Stomach (tissue), 4 donors: ENCODE measurements around the gene FSCN2.

ENCODE experiments used
- POLR2A ChIP-seq, 4 donors: fragments of 450-650 bp; IDR thresholded peaks; one replicate each; pipeline ENCODE4 v1.6.1; 2016; ENCODE audit warnings: antibody characterized with exemption in 4 of 4, control low read depth in 2 of 4, mild to moderate bottlenecking in 1 of 4, moderate library complexity in 1 of 4
- POLR2AphosphoS5 ChIP-seq, 3 donors: sonication (generic); formaldehyde crosslinking; IDR thresholded peaks; one replicate each; pipeline ENCODE4 v1.6.1; 2016; ENCODE audit warnings: antibody characterized with exemption in 3 of 3

GRCh38 chr17:81556175-81556691 is 28.1 kb downstream of the FSCN2 start:
- TF ChIP-seq POLR2AphosphoS5 (IDR thresholded peaks at IDR 0.05) (no peak), POLR2A (IDR thresholded peaks at IDR 0.05) (no peak)
